Astrocyte (in vitro differentiated cells and primary cell): Measurements from ENCODE around the gene ELMOD2. TPM values are rescaled to one million over a fixed set of nuclear protein-coding genes. Genes with fewer than 3 reads are reported as not detected.

ENCODE experiments used
- DNase-seq: peaks from one replicate; pipeline ENCODE4 v3.0.0-alpha.2; 2010; ENCODE audit warnings: low read depth
- FAIRE-seq: peaks from 2 replicates; lab custom pipeline; 2011; peaks lifted over from hg19 to GRCh38; lab: Jason Lieb, UNC
- H2AFZ ChIP-seq: 2 replicates; pipeline ENCODE4 v1.6.0; 2012; ENCODE audit warnings: low read depth, low read length, inconsistent platforms
- H3K27ac ChIP-seq: 2 replicates; pipeline ENCODE4 v1.5.1; 2011; ENCODE audit warnings: low read depth, low read length, inconsistent platforms
- H3K27me3 ChIP-seq: 2 replicates; pipeline ENCODE4 v1.6.0; 2011; ENCODE audit warnings: low read length, inconsistent platforms; ENCODE audit not compliant: insufficient read depth
- H3K36me3 ChIP-seq: 2 replicates; pipeline ENCODE4 v1.5.1; 2011; ENCODE audit warnings: low read length, inconsistent platforms; ENCODE audit not compliant: insufficient read depth
- H3K4me1 ChIP-seq: 2 replicates; pipeline ENCODE4 v1.5.1; 2011; ENCODE audit warnings: low read length, inconsistent platforms; ENCODE audit not compliant: insufficient read depth
- H3K4me2 ChIP-seq: 2 replicates; pipeline ENCODE4 v1.6.0; 2012; ENCODE audit warnings: low read length, inconsistent platforms
- H3K4me3 ChIP-seq: 2 replicates; pipeline ENCODE4 v1.5.1; 2011; ENCODE audit warnings: low read depth, mild to moderate bottlenecking, low read length, inconsistent platforms; ENCODE audit not compliant: insufficient read depth
- H3K79me2 ChIP-seq: 2 replicates; pipeline ENCODE4 v1.6.0; 2012; ENCODE audit warnings: mild to moderate bottlenecking, low read length, inconsistent platforms; ENCODE audit not compliant: insufficient read depth
- H3K9ac ChIP-seq: 2 replicates; pipeline ENCODE4 v1.6.0; 2012; ENCODE audit warnings: mild to moderate bottlenecking, low read length, inconsistent platforms
- H3K9me3 ChIP-seq: 2 replicates; pipeline ENCODE4 v1.5.1; 2012; ENCODE audit warnings: low read depth, mild to moderate bottlenecking, low read length, inconsistent platforms; ENCODE audit not compliant: insufficient read depth
- H4K20me1 ChIP-seq: 2 replicates; pipeline ENCODE4 v1.6.0; 2012; ENCODE audit warnings: low read length, inconsistent platforms; ENCODE audit not compliant: insufficient read depth
- H3K27ac Mint-ChIP-seq: one replicate; pipeline ENCODE4 v1.8.0; 2021; ENCODE audit warnings: mild to moderate bottlenecking, mixed read lengths; ENCODE audit not compliant: unreplicated experiment
- H3K27me3 Mint-ChIP-seq: one replicate; pipeline ENCODE4 v1.8.0; 2021; ENCODE audit warnings: low read depth, mixed read lengths; ENCODE audit not compliant: unreplicated experiment
- H3K36me3 Mint-ChIP-seq: one replicate; pipeline ENCODE4 v1.8.0; 2021; ENCODE audit warnings: low read depth, mixed read lengths; ENCODE audit not compliant: unreplicated experiment
- H3K4me1 Mint-ChIP-seq: one replicate; pipeline ENCODE4 v1.8.0; 2021; ENCODE audit warnings: low read depth, mixed read lengths; ENCODE audit not compliant: unreplicated experiment
- H3K4me3 Mint-ChIP-seq: one replicate; pipeline ENCODE4 v1.8.0; 2021; ENCODE audit warnings: mild to moderate bottlenecking, moderate library complexity, mixed read lengths; ENCODE audit not compliant: unreplicated experiment
- H3K9me3 Mint-ChIP-seq: one replicate; pipeline ENCODE4 v1.8.0; 2021; ENCODE audit warnings: mild to moderate bottlenecking, mixed read lengths; ENCODE audit not compliant: unreplicated experiment
- EZH2 ChIP-seq: IDR thresholded peaks from 2 replicates; pipeline ENCODE4 v1.6.1; 2012; ENCODE audit warnings: mild to moderate bottlenecking, low read length, inconsistent platforms; ENCODE audit not compliant: insufficient read depth
- total RNA-seq: library from RNA; stranded (reverse); gene quantifications from 2 replicates; pipeline ENCODE4 v1.2.1, GENCODE V29; 2021
- TF ChIP-seq, protein P1 (sequence below): IDR thresholded peaks from 2 replicates; pipeline ENCODE4 v1.5.1; 2011; ENCODE audit warnings: low read depth, mild to moderate bottlenecking, inconsistent platforms, low read length, moderate library complexity; ENCODE audit not compliant: insufficient read depth

The ELMOD2 gene
- total RNA-seq, 1 donor from 2014 or later: 32.8 TPM

DNA sequence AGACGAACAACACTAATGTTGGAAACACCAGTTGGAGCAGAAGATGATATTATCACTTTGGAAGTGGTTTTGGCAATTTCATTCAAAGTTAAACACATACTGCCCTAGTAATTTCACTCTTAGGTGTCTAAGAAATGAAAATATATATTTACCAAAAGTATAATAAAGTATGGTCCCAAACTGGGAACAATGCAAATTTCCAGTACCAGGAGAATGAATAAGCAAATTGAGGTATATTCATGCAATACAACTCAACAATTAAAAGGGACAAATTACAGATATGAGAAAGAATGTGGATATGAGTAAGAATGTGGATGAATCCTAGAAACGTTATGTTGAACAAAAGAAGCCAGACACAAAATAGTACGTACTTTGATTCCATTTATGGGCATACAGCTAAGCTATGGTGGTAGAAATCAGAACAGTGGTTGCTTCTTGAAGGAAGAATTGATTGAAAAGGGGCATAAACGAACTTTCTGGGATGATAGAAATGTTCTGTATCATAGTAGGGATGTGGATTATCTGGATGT is 10.0 kb downstream of the ELMOD2 start:
- H3K27ac Mint-ChIP-seq: peak overlapping the region; percentile 84
- Histone ChIP-seq H3K4me1 (peaks cover 5% of the 10 kb centered on the region), H3K4me2 (no peak overlapping the region), H3K27ac (peak overlapping the region; percentile 87), H3K9me3 (no peaks in the 10 kb centered on the region), H3K36me3 (peaks cover 11% of the 10 kb centered on the region), H3K9ac (peak overlapping the region; percentile 51), H3K27me3 (no peaks in the 10 kb centered on the region), H3K79me2 (no peaks in the 10 kb centered on the region), H3K4me3 (no peak overlapping the region), H2AFZ (peak overlapping the region; percentile 42), H4K20me1 (no peaks in the 10 kb centered on the region)
- no peaks in the 10 kb centered on the region for H3K36me3 Mint-ChIP-seq
- DNase-seq (peak; percentile 80), FAIRE-seq (peak; percentile 45)
- peaks cover 12% of the 10 kb centered on the region for H3K4me1 Mint-ChIP-seq
- H3K4me3 Mint-ChIP-seq: no peak overlapping the region
- H3K9me3 Mint-ChIP-seq: no peaks in the 10 kb centered on the region
- no peaks in the 10 kb centered on the region for H3K27me3 Mint-ChIP-seq
- TF ChIP-seq, protein P1, sequence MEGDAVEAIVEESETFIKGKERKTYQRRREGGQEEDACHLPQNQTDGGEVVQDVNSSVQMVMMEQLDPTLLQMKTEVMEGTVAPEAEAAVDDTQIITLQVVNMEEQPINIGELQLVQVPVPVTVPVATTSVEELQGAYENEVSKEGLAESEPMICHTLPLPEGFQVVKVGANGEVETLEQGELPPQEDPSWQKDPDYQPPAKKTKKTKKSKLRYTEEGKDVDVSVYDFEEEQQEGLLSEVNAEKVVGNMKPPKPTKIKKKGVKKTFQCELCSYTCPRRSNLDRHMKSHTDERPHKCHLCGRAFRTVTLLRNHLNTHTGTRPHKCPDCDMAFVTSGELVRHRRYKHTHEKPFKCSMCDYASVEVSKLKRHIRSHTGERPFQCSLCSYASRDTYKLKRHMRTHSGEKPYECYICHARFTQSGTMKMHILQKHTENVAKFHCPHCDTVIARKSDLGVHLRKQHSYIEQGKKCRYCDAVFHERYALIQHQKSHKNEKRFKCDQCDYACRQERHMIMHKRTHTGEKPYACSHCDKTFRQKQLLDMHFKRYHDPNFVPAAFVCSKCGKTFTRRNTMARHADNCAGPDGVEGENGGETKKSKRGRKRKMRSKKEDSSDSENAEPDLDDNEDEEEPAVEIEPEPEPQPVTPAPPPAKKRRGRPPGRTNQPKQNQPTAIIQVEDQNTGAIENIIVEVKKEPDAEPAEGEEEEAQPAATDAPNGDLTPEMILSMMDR: no peak
- no peak for TF ChIP-seq EZH2

- H3K27me3 Mint-ChIP-seq: no peaks in the 10 kb centered on the region
- H3K9me3 Mint-ChIP-seq: no peaks in the 10 kb centered on the region
- no peaks in the 10 kb centered on the region for H3K4me1 Mint-ChIP-seq
Observed at GRCh38 chr4:140556372-140557085, 32.6 kb downstream of the ELMOD2 start.

More at GRCh38 chr4:140556372-140557085, 32.6 kb downstream of the ELMOD2 start:
- Histone ChIP-seq H3K79me2 (no peaks in the 10 kb centered on the region), H3K4me2 (no peak overlapping the region), H3K36me3 (no peaks in the 10 kb centered on the region), H3K9me3 (no peaks in the 10 kb centered on the region), H3K9ac (no peak overlapping the region), H3K4me1 (no peaks in the 10 kb centered on the region), H3K27me3 (no peaks in the 10 kb centered on the region), H3K4me3 (no peak overlapping the region), H2AFZ (no peak overlapping the region), H4K20me1 (no peaks in the 10 kb centered on the region), H3K27ac (no peak overlapping the region)
- Mint-ChIP-seq H3K36me3 (peaks cover 2% of the 10 kb centered on the region), H3K4me3 (no peak overlapping the region), H3K27ac (no peak overlapping the region)
- no peak for FAIRE-seq
- no peak for TF ChIP-seq EZH2
- TF ChIP-seq, protein P1: no peak
- no peak for DNase-seq
